HG02678 (cell line): Measurements from ENCODE around the gene PDE4B.
"Not testable (repeated sequence)": the region's sequence is repeated elsewhere in the genome, so short reads cannot be mapped to it uniquely, and the experiment has no call there.

ENCODE experiments used
- ATAC-seq: cut with Tn5 transposase; IDR thresholded peaks from one replicate; pipeline ENCODE4 v1.9.1; 2021; ENCODE audit warnings: mild to moderate bottlenecking, moderate library complexity; ENCODE audit not compliant: unreplicated experiment

Gene PDE4B

DNA sequence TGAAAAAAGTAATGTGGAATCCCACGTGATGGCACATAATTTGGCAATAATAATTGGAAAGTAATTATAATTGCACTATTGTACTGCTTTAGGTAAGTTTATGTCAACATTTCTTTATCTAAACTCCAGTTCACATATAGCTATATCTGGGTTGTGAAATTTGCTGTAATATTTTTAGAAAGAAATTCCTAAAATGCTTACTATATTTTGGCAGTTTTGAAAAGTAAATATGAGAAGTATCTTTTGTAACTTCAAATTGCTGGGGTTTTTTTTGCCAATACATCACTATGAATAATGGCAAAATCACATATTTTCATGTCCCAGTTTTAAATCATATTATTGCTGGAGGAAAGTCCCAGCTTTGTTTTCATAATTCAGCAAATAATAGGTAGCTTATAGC lies 197.5 kb downstream of the PDE4B start:
- ATAC-seq: no peak

DNA sequence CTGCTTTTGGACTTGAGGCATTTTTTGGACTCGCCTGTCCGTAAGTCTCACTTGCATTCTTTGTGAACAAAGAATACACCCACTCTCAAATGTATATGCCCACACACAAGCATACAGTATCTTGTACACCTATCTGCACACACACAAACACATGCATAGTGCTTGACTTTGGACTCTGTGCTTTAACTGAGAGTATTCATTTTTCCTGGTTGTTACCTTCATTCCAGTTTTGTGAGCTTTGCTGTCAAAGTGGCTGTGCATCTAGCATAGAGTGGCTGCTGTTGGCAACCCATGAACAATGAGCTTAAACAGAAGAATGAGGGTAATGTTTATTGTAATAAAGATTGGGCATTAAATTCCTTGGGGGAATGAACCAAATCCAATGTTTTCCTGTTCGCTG lies 199.0 kb downstream of the PDE4B start:
- no peak for ATAC-seq

DNA sequence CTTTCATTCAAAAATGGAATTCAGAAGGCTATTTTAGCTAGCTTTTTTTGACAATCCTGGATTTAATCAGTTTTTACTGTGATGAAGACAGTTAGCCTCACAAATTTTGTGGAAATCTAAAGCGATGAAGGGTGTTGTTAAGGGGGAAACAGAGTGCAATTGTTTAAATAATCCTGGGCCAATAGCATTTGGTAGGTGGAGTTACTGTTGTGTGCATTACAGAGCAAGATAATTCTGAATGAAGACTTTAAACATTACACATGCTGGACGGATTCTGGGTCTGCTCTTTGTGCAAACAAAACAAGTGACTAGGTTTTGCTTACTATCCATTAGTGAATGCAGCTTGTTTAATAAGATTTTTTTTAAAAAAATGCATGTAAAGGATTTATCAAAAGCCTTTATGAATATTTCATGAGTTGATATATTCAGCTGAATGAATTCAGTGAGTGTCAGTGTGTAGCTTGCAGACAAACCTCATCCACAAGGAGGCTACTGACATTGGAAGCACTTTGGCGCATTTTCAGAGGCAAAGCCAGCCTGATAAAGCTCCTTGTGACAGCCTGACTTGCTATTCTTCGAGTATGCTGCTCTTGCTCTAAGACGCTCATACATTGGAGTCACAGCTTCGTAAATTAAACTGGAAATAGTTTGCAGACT lies 199.6 kb downstream of the PDE4B start:
- no peak for ATAC-seq

DNA sequence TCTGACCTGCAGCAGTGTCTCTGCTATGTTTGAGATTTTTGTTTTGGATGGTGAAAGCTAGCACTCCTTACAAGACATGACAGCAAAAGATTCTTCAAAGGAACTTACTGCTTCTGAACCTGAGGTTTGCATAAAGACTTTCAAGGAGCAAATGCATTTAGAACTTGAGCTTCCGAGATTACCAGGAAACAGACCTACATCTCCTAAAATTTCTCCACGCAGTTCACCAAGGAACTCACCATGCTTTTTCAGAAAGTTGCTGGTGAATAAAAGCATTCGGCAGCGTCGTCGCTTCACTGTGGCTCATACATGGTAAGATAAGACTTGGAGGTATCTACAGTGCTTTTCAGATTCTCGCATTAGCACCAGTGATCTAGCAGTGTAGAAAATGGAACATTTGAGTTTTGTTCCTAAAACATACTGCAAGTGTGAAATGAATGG lies 200.2 kb downstream of the PDE4B start:
- ATAC-seq: no peak

DNA sequence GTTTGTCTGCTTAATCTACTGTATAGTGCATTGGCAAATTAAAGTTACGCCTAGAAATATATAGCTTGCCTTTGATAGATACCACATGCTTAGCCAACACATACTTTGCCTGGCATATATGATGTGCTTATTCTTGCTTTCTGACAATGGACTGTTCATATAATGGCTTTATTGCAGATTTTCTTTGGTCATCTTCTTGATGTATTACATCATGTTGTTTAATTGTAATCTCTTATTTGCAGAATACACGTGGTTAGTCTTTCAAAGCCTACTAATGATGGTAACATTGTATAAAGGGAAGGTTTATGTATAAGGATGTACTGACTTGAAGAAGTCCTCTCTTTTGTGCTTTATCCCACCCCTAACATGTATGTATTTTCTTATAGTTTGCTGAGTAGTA lies 201.5 kb downstream of the PDE4B start:
- ATAC-seq: no peak

DNA sequence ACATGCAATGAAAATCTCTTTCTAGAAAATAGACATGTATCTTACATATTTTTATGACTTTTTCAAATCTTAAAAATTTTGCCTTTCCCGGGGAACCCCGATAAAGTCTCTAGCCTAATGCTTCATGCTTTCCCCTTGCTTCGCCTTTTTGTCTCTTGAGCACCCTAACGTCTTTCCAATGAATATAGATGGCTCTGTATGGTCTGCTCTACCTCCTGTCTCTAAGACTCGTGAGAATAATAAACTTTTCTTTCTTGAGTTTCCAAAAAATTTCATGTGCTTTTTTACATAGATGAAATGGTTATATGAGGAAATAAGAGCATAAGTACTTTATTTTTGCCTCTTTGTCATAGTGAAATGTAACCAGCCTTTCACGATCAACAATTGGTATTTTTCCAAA lies 202.6 kb downstream of the PDE4B start:
- no peak for ATAC-seq

DNA sequence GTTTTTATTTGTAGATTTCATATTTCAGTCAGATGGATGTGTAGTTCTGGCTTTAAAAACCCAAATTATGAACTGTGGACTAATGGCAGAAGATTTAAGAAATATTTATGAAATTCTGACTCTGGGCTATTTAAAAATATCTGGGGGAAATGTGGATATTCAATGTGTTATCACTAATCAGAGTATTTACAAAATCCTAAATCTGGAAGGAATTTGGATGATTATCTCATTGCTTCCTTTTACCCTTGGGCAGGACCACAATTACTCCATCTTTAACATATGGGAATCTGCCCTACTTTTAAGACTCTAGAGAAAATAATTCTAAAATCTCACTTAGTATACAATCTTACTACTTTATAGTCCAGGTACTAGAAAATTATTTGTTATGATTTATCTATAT lies 203.2 kb downstream of the PDE4B start:
- ATAC-seq: no peak

DNA sequence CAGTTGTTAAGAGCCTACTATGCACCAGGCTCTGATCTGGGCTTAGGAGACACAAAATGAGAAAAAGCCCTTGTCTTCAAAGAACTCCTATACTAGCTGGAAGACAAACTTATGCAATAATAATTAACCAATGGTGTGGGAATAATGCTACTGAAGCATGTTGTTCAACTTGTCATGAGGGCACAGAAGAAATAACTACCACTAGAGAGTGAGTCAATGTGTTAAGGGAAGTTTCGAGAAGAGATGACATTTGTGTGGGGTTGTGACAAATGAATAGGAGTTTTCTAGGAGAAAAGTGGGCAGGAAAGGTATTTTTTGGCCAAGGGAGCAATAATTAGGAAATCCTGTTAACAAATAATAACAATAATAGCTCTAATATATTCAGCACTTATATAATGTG lies 205.0 kb downstream of the PDE4B start:
- no peak for ATAC-seq

DNA sequence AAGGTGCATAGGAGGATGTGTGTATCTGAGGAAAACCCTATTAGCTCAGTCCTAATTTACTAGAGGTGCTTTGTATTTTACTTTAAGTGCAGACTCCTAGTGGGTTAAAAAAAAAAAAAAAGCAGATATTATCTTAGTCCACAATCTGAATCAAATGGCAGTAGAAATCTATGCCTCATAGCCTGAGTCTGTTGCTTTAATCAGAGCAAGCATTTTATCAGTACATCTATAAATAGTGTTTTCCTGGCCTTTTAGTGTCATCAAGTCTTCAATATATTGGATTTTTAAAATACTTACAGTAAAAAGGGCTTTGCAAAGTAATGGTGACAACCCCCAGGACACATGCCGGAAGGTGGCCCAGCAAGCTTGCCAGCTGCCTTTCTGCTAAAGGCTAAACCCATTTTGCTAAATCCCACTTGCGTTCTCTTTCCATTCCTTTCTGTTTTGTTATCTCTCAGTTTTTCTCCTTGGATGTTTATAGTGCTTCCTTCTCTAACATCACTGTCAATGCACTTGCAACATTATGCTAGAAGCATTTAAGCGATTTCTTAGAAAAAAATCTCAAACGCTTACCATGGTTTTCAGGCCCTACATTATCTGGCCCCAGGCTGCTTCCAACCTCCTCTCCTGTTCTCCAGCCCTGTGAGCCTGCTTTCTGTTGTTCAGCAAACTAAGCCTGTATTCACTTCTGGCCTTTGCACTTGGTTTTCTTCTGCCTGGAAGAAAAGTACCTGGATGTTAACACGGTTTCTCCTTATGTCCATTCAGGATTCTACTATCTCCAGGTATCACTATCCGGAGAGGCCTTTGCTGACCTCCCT lies 206.3 kb downstream of the PDE4B start:
- ATAC-seq: no peak

DNA sequence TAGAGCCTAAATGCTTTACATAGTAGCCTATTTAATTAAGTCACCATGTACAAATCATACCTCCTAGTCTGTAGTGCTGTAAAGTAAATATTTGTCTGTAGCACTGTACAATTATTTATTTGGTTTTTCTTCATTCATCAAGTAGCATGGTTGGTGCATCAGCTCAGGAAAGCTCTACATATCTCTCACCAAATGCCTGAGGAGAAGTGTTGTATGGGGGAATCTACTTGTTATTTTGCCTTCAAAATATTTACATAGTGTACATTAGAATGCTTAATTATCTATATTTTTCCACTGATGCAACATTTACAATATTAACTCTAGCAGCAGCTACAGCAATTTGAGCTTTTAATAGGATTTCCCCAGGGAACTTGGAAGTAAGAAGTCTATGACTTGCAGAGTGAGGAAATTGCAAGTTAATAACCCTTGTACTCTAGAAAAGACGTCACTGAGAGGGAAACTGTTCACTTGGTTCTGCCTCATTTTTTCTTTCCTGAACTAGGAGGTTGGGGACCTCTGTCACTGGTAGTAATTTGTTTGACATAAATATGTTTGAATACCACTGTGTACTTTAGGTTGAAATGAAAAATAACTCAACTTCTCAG lies 207.4 kb downstream of the PDE4B start:
- no peak for ATAC-seq

DNA sequence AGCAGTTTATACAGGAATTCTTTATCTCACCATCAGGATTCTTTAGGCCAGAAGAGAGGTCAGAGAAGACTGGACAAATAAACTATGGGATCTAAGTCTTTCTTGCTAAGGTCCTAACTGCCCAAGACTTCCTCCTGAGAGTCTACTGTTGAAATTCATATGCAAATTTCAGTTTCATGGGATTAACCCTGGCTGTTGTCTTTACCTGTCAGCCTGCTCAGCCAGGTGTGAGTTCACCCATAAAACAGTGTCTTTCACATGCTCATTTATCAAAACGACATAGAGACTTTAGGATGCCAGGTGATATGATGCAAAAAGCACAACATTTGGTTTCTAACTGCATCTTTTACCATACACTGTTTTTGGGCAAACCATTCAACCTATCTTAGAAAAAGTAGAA lies 211.0 kb downstream of the PDE4B start:
- no peak for ATAC-seq

DNA sequence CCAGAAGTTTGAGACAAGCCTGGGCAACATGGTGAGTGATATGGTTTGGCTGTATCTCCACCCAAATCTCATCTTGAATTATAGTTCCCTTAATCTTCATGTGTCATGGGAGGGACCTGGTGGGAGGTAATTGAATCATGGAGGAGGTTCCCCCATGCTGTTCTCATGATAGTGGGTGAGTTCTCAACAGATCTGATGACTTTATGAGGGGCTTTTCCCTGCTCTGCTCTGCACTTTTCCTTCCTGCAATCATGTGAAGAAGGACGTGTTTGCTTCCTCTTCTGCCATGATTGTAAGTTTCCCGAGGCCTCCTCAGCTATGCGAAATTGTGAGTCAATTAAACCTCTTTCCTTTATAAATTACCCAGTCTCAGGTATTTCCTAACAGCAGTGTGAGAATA lies 213.8 kb downstream of the PDE4B start:
- not testable (repeated sequence) for ATAC-seq

DNA sequence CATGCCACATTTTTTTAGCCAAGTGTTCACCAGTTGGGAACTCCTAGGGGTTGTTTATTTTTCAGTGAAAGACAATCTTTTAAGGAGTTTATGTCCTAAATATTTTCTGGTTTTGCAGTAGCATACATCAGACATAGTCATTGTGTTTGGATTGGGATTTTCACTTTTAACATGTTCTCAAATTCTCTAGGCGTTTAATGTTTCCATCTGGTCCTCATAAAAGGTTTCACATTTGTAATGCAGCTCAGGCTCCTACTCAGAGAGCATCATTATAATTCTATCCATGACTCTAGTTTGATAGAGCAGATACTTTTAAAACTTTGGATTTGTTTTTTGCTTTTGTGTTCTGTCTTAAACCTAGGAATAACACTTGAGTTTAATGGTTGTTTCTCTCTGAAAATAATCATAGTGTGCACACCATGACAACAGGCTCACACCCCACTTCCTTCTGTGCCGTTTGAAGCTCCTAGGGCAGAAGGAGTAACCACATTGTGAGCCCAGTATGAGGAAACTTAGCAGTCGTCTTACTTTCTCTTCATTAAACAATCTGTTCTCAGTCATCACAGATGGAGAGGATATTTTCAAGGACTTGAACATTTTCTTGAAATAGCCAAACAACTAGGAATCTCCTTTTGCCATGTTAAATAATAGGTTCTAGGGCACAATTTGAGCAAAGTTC lies 219.6 kb downstream of the PDE4B start:
- no peak for ATAC-seq

DNA sequence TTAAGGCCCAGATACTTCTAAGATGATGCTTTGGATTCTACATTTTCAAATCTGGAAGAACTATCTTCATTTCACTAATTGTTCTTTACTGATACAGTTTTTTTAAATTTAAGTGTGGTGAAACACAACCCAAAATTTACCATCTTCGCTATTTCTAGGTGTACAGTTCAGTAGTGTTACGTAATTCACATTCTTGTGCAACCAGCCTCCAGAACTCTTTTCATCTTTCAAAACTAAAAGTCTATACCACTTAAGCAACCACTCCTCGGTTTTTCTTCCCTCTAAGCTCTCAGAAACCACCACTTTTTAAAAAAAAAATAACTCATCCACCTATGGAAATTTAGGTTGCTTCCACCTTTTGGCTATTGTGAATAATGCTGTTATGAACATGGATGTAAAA lies 220.7 kb downstream of the PDE4B start:
- ATAC-seq: no peak

DNA sequence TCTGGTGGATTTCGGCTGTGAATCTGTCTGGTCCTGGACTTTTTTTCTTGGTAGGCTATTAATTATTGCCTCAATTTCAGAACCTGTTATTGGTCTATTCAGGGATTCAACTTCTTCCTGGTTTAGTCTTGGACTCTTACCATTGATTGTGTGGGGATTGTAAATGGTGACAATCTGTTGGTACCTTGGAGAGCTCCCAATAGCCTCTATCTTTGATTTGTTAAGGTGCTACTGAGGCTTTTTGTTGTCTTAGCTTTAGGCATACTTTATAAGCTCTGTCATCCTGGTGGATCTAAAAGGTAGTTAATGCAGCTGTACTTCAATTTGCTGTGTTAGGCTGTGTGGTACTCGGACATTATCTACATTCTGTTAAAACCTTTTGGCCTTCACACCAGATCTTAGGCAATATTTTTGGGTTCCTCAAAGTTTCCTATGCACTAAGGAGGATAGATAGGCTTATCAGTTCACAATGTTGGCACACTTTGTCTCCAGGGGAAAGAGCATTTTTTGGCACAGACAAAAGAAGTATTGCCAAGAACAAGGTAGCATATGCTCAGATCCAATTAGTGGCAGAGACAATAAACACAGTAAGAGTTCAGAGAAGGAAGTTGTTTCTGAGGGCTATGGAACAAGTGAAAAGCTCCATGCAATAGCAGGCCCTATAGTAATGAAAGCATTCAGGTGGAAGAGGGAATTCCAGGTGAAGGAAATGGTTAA lies 230.4 kb downstream of the PDE4B start:
- ATAC-seq: no peak

DNA sequence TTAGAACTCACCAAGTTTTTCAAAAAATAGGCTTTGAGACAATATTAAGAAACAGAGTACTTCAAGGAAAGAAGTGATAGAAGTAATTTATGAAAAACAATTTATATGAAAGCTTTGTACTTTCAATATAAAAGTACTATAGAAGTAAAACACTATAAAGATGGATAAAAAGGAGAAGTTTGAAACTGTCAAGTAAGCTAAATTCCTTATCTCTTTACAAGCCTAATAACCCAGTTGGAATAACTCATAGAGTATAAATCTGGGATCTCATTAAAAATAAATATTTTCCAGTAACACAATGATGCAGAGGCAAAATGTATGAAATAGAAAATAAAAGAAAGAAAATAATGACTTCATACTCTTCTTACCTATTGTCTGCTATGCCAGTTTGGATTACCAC lies 232.5 kb downstream of the PDE4B start:
- ATAC-seq: no peak

DNA sequence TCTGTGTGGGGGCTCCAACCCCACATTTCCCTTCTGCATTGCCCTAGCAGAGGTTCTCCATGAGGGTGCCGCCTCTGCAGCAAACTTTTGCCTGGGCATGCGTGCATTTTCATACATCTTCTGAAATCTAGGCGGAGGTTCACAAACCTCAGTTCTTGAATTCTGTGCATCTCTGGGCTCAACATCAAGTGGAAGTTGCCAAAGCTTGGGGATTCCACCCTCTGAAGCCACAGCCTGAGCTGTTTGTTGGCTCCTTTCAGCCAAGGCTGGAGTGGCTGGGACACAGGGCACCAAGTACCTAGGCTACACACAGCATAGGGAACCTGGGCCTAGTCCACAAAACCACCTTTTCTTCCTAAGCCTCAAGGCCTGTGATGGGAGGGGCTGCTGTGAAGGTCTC lies 235.3 kb downstream of the PDE4B start:
- no peak for ATAC-seq

DNA sequence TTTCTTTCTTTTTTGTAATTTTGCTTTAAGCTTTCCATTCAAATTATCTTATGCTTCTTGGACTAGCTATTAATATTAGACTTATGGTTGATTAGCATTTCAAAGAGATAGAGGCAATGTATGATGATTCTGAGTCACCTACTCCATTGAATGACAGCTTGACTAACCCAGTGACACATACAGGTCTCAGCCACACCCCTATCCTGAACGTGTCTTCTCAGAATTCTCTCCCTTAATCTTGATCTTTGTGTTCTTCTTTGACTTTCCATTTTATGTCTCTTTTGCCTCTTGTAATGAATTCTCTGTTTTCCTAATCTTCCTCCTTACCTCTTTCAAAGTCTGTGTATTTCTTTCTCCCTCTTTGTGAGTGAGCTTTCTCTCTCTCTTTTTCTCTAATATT lies 241.1 kb downstream of the PDE4B start:
- ATAC-seq: no peak

DNA sequence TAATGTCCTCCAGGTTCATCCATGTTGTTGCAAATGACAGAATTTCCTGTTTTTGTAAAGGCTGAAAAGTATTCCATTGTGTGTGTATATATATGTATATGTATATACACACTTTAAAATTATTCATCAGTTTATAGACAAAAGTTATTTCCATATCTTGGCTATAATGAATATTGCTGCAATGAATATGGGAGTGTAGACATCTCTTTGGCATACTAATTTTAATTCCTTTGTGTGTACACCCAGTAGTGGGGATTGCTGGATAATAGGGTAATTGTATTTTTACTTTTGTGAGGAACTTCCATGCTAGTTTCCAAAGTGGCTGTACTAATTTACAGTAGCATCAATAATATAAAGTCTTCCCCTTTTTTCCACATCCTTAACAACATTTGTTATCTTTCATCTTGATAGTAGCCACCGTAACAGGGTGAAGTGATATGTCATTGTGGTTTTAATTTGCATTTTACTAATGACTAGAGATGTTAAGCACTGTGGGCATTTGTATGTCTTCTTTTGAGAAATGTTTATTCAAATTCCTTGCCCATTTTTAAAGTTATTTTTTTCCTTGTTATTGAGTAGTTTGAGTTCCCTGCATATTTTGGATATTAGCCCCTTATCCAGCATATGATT lies 243.0 kb downstream of the PDE4B start:
- ATAC-seq: no peak

DNA sequence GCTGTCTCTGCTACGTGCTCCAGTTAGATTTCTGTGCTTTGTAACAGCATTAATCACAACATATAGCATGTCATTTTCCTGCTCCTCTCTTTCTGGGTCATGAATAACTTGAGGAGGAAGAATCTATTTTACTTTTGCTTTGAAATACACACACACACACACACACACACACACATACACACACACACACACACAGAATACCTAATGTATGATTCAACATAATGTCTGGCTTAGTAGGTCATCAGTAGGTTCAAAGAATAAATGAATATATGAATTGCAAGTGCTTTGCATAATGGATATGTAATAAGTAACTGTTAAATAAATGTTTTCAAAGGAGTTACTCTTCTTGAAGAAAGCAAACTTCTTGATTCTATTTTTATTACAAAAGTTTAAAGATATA lies 249.0 kb downstream of the PDE4B start:
- no peak for ATAC-seq

DNA sequence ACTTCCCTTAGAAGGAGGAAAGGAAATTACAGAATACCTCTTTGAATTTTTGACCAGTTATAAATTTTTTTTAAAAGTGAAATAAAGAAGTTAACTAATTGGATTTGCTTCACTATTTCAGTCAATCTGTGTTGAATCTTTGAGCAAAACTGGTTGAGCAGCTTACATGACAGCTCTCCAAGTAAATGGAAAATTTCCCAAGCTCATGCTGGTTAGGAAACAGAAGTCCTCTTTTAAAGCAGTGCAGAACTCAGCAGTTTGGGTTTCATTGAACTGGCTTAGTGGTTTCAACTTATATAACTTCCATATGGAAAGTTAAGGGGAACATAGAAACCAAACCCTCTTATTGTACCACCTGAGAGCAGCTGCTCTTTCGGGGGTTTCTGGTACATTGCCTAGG lies 250.5 kb downstream of the PDE4B start:
- ATAC-seq: no peak
